ENCODE measurements around the gene KIAA1217.

The KIAA1217 gene

GRCh38 chr10:24242562-24242961, 33.6 kb downstream of the KIAA1217 start:
- no peak for DNase-seq

GRCh38 chr10:24246365-24246764, 37.4 kb downstream of the KIAA1217 start:
- no peak for DNase-seq

GRCh38 chr10:24247841-24248240, 38.9 kb downstream of the KIAA1217 start:
- DNase-seq, result no peak

GRCh38 chr10:24249829-24250415, 41.0 kb downstream of the KIAA1217 start:
- DNase-seq, result no peak

- DNase-seq, result no peak
Measured at GRCh38 chr10:24251547-24251946, 42.6 kb downstream of the KIAA1217 start.

GRCh38 chr10:24254180-24254579, 45.2 kb downstream of the KIAA1217 start:
- no peak for DNase-seq

- no peak for DNase-seq
Measured at GRCh38 chr10:24255115-24255880, 46.4 kb downstream of the KIAA1217 start.

GRCh38 chr10:24255881-24256311, 47.0 kb downstream of the KIAA1217 start:
- no peak for DNase-seq

- no peak for DNase-seq
Measured at GRCh38 chr10:24256619-24257107, 47.7 kb downstream of the KIAA1217 start.

GRCh38 chr10:24257588-24257987, 48.6 kb downstream of the KIAA1217 start:
- no peak for DNase-seq

GRCh38 chr10:24259365-24260130, 50.6 kb downstream of the KIAA1217 start:
- DNase-seq, result no peak

GRCh38 chr10:24261627-24262026, 52.7 kb downstream of the KIAA1217 start:
- no peak for DNase-seq

- no peak for DNase-seq
Measured at GRCh38 chr10:24262929-24263590, 54.1 kb downstream of the KIAA1217 start.

- no peak for DNase-seq
Measured at GRCh38 chr10:24269476-24269875, 60.5 kb downstream of the KIAA1217 start.

- DNase-seq, result no peak
Measured at GRCh38 chr10:24272374-24272773, 63.4 kb downstream of the KIAA1217 start.

GRCh38 chr10:24277277-24277676, 68.3 kb downstream of the KIAA1217 start:
- DNase-seq, result no peak

- DNase-seq, result no peak
Measured at GRCh38 chr10:24277771-24278170, 68.8 kb downstream of the KIAA1217 start.

GRCh38 chr10:24278176-24278889, 69.4 kb downstream of the KIAA1217 start:
- DNase-seq, result no peak

GRCh38 chr10:24279166-24279565, 70.2 kb downstream of the KIAA1217 start:
- no peak for DNase-seq

GRCh38 chr10:24287559-24288195, 78.7 kb downstream of the KIAA1217 start:
- DNase-seq, result no peak

- DNase-seq, result no peak
Measured at GRCh38 chr10:24288581-24288980, 79.6 kb downstream of the KIAA1217 start.

GRCh38 chr10:24289235-24289634, 80.3 kb downstream of the KIAA1217 start:
- DNase-seq, result no peak
